Naive thymus-derived CD8-positive, alpha-beta T cell (primary cell): ENCODE measurements around the gene BRSK2. TPM values are rescaled to one million over a fixed set of nuclear protein-coding genes. Genes with fewer than 3 reads are reported as not detected.

ENCODE experiments used
- ATAC-seq, 2 donors: fragments of 150-1000 bp; cut with Tn5 transposase in 1 of 2; sonication (Bioruptor Pico), chemical (Tn5 transposase) in 1 of 2; 1 replicate in 1 of 2; 2 replicates in 1 of 2; pipeline ENCODE4 v1.10.0; 2021; ENCODE audit warnings: mild to moderate bottlenecking in 2 of 2, moderate library complexity in 2 of 2
- POLR2A ChIA-PET: fragments of 350-600 bp; sonication (Branson Sonifier 250); formaldehyde crosslinking; loops from one replicate; lab custom pipeline; 2021; ENCODE audit warnings: antibody characterized with exemption; lab: Charles Lee
- DNase-seq, 10 donors: peaks; one replicate each; pipeline versions ENCODE4 v3.0.0 to v3.0.0-alpha.2; 2020 to 2022
- H3K27ac Mint-ChIP-seq, 10 donors: one replicate each; pipeline ENCODE4 v1.8.0; 2020 to 2022; ENCODE audit warnings: mild to moderate bottlenecking in 10 of 10, mixed read lengths in 10 of 10, moderate library complexity in 4 of 10, inconsistent platforms in 1 of 10
- H3K27me3 Mint-ChIP-seq, 5 donors: one replicate each; pipeline ENCODE4 v1.8.0; 2021 to 2022; ENCODE audit warnings: mixed read lengths in 5 of 5
- H3K36me3 Mint-ChIP-seq, 3 donors: one replicate each; pipeline ENCODE4 v1.8.0; 2020 to 2022; ENCODE audit warnings: mixed read lengths in 3 of 3, mild to moderate bottlenecking in 2 of 3, inconsistent platforms in 1 of 3
- H3K4me1 Mint-ChIP-seq, 4 donors: one replicate each; pipeline ENCODE4 v1.8.0; 2021 to 2022; ENCODE audit warnings: mixed read lengths in 4 of 4
- H3K4me3 Mint-ChIP-seq, 10 donors: one replicate each; pipeline ENCODE4 v1.8.0; 2020 to 2022; ENCODE audit warnings: mild to moderate bottlenecking in 10 of 10, mixed read lengths in 10 of 10, moderate library complexity in 6 of 10, inconsistent platforms in 1 of 10
- H3K9me3 Mint-ChIP-seq, 9 donors: one replicate each; pipeline ENCODE4 v1.8.0; 2020 to 2022; ENCODE audit warnings: mixed read lengths in 9 of 9, mild to moderate bottlenecking in 3 of 9, inconsistent platforms in 1 of 9, moderate library complexity in 1 of 9
- polyA plus RNA-seq, 3 donors: library from polyadenylated mRNA; unstranded; fragments of 300-500 nt; fragmentation: Illumina TruSeq; gene quantifications; one replicate each; pipeline ENCODE4 v1.2.3, GENCODE V29; 2021
- total RNA-seq, 8 experiments: library from RNA in 2 of 8; stranded (reverse) in 2 of 8; gene quantifications; one replicate each; pipeline ENCODE4 v1.2.3 and lab custom pipeline; 2021 to 2026

Gene BRSK2
- total and polyA plus RNA-seq, 5 experiments from 2014 or later = 0.42 to 1.3 TPM; not detected in 3

- peak overlapping the region in 2 of 10 donors; percentile 52 to 62 for H3K27ac Mint-ChIP-seq
Observed at GRCh38 chr11:1478011-1478410, 88.3 kb downstream of the BRSK2 start.

GRCh38 chr11:1478544-1478943, 88.8 kb downstream of the BRSK2 start:
- no peaks in the 10 kb centered on the region for H3K27me3 Mint-ChIP-seq
- H3K4me3 Mint-ChIP-seq = no peak overlapping the region
- H3K27ac Mint-ChIP-seq = peak overlapping the region in 4 of 10 donors; percentile 52 to 73 (median 67)
- peaks cover 0 to 54% (median 19%) of the 10 kb centered on the region in 3 donors for H3K36me3 Mint-ChIP-seq
- no peaks in the 10 kb centered on the region for H3K9me3 Mint-ChIP-seq
- ATAC-seq (no peak), DNase-seq (peak in 1 of 10 donors; percentile 23)
- peaks cover 5 to 16% (median 10%) of the 10 kb centered on the region in 4 donors for H3K4me1 Mint-ChIP-seq
- POLR2A ChIA-PET = no interaction called here

More at GRCh38 chr11:1478011-1478410, 88.3 kb downstream of the BRSK2 start:
- Mint-ChIP-seq H3K4me3 (no peak overlapping the region), H3K9me3 (no peaks in the 10 kb centered on the region), H3K4me1 (peaks cover 5 to 14% (median 8%) of the 10 kb centered on the region in 4 donors), H3K36me3 (peaks cover 0 to 54% (median 19%) of the 10 kb centered on the region in 3 donors), H3K27me3 (no peaks in the 10 kb centered on the region)
- ATAC-seq (no peak), DNase-seq (peak in 1 of 10 donors; percentile 35)
- POLR2A ChIA-PET = no interaction called here

GRCh38 chr11:1479006-1479677, 89.4 kb downstream of the BRSK2 start:
- no peak for ATAC-seq
- peaks cover 0 to 52% (median 16%) of the 10 kb centered on the region in 3 donors for H3K36me3 Mint-ChIP-seq

GRCh38 chr11:1479678-1480118, 90.0 kb downstream of the BRSK2 start:
- Mint-ChIP-seq H3K9me3 (no peaks in the 10 kb centered on the region), H3K36me3 (peaks cover 0 to 47% (median 13%) of the 10 kb centered on the region in 3 donors)
- POLR2A ChIA-PET = no interaction called here

More at GRCh38 chr11:1479006-1479677, 89.4 kb downstream of the BRSK2 start:
- Mint-ChIP-seq H3K9me3 (no peaks in the 10 kb centered on the region), H3K27me3 (no peaks in the 10 kb centered on the region), H3K27ac (peak overlapping the region in 5 of 10 donors; percentile 6 to 73 (median 49)), H3K4me3 (no peak overlapping the region), H3K4me1 (peaks cover 5 to 20% (median 11%) of the 10 kb centered on the region in 4 donors)
- POLR2A ChIA-PET = no interaction called here
- DNase-seq = peak in 1 of 10 donors; percentile 45

GRCh38 chr11:1480191-1480554, 90.4 kb downstream of the BRSK2 start:
- DNase-seq (peak in 1 of 10 donors; percentile 28), ATAC-seq (no peak)
- Mint-ChIP-seq H3K27me3 (no peaks in the 10 kb centered on the region), H3K27ac (peak overlapping the region in 1 of 10 donors; percentile 58), H3K36me3 (peaks cover 0 to 44% (median 10%) of the 10 kb centered on the region in 3 donors), H3K9me3 (no peaks in the 10 kb centered on the region), H3K4me1 (peaks cover 6 to 23% (median 14%) of the 10 kb centered on the region in 4 donors), H3K4me3 (no peak overlapping the region)
- POLR2A ChIA-PET = no interaction called here

More at GRCh38 chr11:1479678-1480118, 90.0 kb downstream of the BRSK2 start:
- no peaks in the 10 kb centered on the region for H3K27me3 Mint-ChIP-seq
- DNase-seq (peak in 1 of 10 donors; percentile 40), ATAC-seq (no peak)
- H3K27ac Mint-ChIP-seq = no peak overlapping the region
- peaks cover 5 to 20% (median 12%) of the 10 kb centered on the region in 4 donors for H3K4me1 Mint-ChIP-seq
- no peak overlapping the region for H3K4me3 Mint-ChIP-seq

- peaks cover 11 to 29% (median 19%) of the 10 kb centered on the region in 4 donors for H3K4me1 Mint-ChIP-seq
- no peaks in the 10 kb centered on the region for H3K27me3 Mint-ChIP-seq
- peaks cover 0 to 39% (median 9%) of the 10 kb centered on the region in 3 donors for H3K36me3 Mint-ChIP-seq
- peak in 1 of 10 donors; percentile 57 for DNase-seq
- POLR2A ChIA-PET = no interaction called here
- no peak overlapping the region for H3K27ac Mint-ChIP-seq
- no peak for ATAC-seq
- H3K4me3 Mint-ChIP-seq = no peak overlapping the region
- no peaks in the 10 kb centered on the region for H3K9me3 Mint-ChIP-seq
Observed at GRCh38 chr11:1480555-1481482, 91.1 kb downstream of the BRSK2 start.

GRCh38 chr11:1481483-1481825, 91.7 kb downstream of the BRSK2 start:
- DNase-seq (no peak), ATAC-seq (no peak)
- H3K4me3 Mint-ChIP-seq = no peak overlapping the region
- no peaks in the 10 kb centered on the region for H3K27me3 Mint-ChIP-seq
- no peaks in the 10 kb centered on the region for H3K9me3 Mint-ChIP-seq
- POLR2A ChIA-PET = no interaction called here
- H3K27ac Mint-ChIP-seq = no peak overlapping the region
- peaks cover 0 to 34% (median 7%) of the 10 kb centered on the region in 3 donors for H3K36me3 Mint-ChIP-seq
- H3K4me1 Mint-ChIP-seq = peaks cover 13 to 34% (median 24%) of the 10 kb centered on the region in 4 donors

- ATAC-seq (no peak), DNase-seq (peak in 1 of 10 donors; percentile 45)
- Mint-ChIP-seq H3K27ac (peak overlapping the region in 1 of 10 donors; percentile 22), H3K4me1 (peaks cover 13 to 35% (median 24%) of the 10 kb centered on the region in 4 donors), H3K4me3 (no peak overlapping the region), H3K36me3 (peaks cover 0 to 29% (median 7%) of the 10 kb centered on the region in 3 donors), H3K27me3 (no peaks in the 10 kb centered on the region), H3K9me3 (no peaks in the 10 kb centered on the region)
- POLR2A ChIA-PET = no interaction called here
Observed at GRCh38 chr11:1481861-1482441, 92.2 kb downstream of the BRSK2 start.

- DNase-seq (peak in 1 of 10 donors; percentile 60), ATAC-seq (no peak)
- H3K9me3 Mint-ChIP-seq = no peaks in the 10 kb centered on the region
- peak overlapping the region in 2 of 10 donors; percentile 34 to 63 for H3K27ac Mint-ChIP-seq
- H3K27me3 Mint-ChIP-seq = no peaks in the 10 kb centered on the region
- H3K4me3 Mint-ChIP-seq = no peak overlapping the region
- peaks cover 18 to 43% (median 29%) of the 10 kb centered on the region in 4 donors for H3K4me1 Mint-ChIP-seq
- peaks cover 0 to 21% (median 4%) of the 10 kb centered on the region in 3 donors for H3K36me3 Mint-ChIP-seq
- POLR2A ChIA-PET = no interaction called here
Observed at GRCh38 chr11:1482581-1483444, 93.1 kb downstream of the BRSK2 start.

GRCh38 chr11:1483445-1483961, 93.8 kb downstream of the BRSK2 start:
- peak in 1 of 10 donors; percentile 42 for DNase-seq
- H3K4me1 Mint-ChIP-seq = peaks cover 18 to 47% (median 36%) of the 10 kb centered on the region in 4 donors
- no peak for ATAC-seq
- H3K9me3 Mint-ChIP-seq = no peaks in the 10 kb centered on the region
- no peaks in the 10 kb centered on the region for H3K27me3 Mint-ChIP-seq
- POLR2A ChIA-PET = no interaction called here
- peak overlapping the region in 6 of 10 donors; percentile 28 to 77 (median 57) for H3K27ac Mint-ChIP-seq
- H3K4me3 Mint-ChIP-seq = no peak overlapping the region
- peaks cover 0 to 18% (median 0%) of the 10 kb centered on the region in 3 donors for H3K36me3 Mint-ChIP-seq

GRCh38 chr11:1484061-1484671, 94.4 kb downstream of the BRSK2 start:
- Mint-ChIP-seq H3K27me3 (no peaks in the 10 kb centered on the region), H3K4me3 (no peak overlapping the region), H3K4me1 (peaks cover 18 to 47% (median 37%) of the 10 kb centered on the region in 4 donors), H3K27ac (no peak overlapping the region), H3K9me3 (no peaks in the 10 kb centered on the region), H3K36me3 (peaks cover 0 to 11% (median 0%) of the 10 kb centered on the region in 3 donors)
- ATAC-seq (no peak), DNase-seq (peak in 1 of 10 donors; percentile 47)
- POLR2A ChIA-PET = no interaction called here
